Neural progenitor cell (in vitro differentiated cells): Measurements from ENCODE around the gene SPSB3.

Experiments used
- CTCF ChIP-seq: fragments of 200-600 bp; sonication (generic); IDR thresholded peaks from 2 replicates; pipeline ENCODE4 v1.5.1; 2017; ENCODE audit warnings: antibody characterized with exemption, mild to moderate bottlenecking
- EZH2 ChIP-seq: fragments of 200-600 bp; sonication (generic); IDR thresholded peaks from 2 replicates; pipeline ENCODE4 v1.6.1; 2017; ENCODE audit warnings: antibody characterized with exemption, mild to moderate bottlenecking, moderate library complexity

DNA sequence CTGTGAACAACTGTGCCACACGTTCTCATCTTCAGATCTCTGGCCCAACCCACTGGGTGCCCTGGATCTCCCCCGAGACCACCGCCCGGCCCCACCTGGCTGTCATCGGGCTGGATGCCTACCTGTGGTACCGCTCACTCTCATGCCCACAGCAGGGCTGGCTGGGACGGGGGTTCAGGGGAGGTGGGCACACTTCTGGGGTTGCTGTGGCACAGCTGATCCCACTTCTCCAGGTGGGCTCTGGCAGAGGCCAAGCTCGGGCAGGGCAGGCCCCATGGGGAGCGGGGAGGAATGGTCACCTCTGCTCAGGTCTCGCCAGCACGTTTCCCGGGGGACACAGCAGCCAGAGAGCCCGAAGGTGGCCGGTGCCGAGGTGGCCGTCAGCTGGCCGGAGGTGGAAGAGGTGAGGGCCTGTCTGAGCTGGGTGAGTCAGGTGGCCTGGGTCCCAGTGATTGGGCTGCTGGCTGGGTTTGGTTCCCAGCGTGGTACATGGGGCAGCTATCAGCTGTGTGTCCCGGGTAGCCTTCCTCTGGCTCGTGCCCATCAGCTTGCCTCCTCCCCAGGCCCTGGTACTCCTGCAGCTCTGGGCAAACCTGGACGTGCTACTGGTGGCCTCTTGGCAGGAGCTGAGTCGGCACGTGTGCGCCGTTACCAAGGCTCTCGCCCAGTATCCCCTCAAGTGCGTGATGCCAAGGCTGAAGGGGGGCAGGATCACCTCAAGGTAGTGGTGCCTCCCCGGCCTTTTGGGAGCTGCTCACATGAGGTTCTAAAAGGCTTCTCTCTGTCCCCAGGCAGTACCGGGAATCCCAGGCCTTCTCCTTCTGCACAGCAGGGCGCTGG is 7.1 kb downstream of the SPSB3 start:
- TF ChIP-seq EZH2 (no peak), CTCF (no peak)
